GM21717 (cell line): ENCODE results near the gene RAD51B.
"Not testable (repeated sequence)": the region's sequence is repeated elsewhere in the genome, so short reads cannot be mapped to it uniquely, and the experiment has no call there.

Experiments
- ATAC-seq: cut with Tn5 transposase; IDR thresholded peaks from one replicate; pipeline ENCODE4 v1.9.1; 2021; ENCODE audit warnings: mild to moderate bottlenecking, moderate library complexity; ENCODE audit not compliant: unreplicated experiment

RAD51B gene

DNA sequence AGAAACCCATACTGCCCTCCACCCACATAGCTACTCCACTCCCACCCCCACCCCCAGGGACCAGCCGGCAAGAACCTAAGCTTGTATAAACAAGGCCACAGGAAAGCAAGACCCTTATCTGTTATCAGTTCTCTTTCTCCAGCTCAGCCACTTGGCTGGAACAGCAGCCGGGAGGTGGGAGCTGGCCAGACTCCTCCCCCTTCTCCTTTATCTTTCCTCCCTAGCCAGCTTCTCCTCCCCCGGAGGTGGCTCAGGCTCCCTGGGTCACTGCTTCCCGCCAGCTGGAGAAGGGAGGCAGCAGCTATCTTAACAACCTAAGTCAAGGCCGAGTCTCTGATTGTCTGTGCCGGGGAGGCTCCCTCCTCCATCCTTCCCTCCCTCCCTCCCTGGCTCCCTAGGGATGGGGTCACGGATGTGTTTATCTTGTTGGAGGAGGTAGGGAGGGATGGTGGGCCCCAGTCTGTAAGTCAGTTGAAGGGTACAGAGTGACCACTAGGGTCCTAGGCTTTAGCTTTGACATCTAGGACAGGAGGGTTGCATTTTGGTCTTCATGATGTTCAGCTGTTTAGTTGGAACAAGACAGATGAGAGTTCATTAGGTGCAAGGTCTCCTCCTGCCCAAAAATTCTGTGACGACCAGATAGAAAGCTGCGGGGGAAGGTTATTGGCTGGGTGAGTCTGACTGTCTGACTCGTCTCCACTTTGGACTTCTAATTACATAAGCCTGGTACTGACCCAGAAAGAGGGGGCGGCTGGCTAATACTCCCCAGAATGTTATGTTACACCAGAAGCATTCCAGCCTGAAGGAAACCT is 943.6 kb downstream of the RAD51B start:
- no peak for ATAC-seq

DNA sequence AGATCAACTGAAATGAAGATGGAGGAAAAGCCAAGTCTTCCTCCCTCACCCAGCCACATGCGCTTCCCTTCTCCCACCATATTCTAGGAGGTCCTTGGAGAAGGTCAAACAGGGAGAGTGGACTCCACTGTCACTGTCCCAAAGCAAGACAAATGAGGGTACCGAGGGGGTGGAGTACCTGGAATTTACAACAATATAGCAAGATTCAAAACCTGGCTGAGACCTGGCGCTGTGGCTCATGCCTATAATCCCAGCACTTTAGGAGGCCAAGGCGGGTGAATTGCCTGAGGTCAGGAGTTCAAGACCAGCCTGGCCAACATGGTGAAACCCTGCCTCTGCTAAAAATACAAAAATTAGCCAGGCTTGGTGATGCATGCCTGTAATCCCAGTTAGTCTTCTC is 944.3 kb downstream of the RAD51B start:
- not testable (repeated sequence) for ATAC-seq

DNA sequence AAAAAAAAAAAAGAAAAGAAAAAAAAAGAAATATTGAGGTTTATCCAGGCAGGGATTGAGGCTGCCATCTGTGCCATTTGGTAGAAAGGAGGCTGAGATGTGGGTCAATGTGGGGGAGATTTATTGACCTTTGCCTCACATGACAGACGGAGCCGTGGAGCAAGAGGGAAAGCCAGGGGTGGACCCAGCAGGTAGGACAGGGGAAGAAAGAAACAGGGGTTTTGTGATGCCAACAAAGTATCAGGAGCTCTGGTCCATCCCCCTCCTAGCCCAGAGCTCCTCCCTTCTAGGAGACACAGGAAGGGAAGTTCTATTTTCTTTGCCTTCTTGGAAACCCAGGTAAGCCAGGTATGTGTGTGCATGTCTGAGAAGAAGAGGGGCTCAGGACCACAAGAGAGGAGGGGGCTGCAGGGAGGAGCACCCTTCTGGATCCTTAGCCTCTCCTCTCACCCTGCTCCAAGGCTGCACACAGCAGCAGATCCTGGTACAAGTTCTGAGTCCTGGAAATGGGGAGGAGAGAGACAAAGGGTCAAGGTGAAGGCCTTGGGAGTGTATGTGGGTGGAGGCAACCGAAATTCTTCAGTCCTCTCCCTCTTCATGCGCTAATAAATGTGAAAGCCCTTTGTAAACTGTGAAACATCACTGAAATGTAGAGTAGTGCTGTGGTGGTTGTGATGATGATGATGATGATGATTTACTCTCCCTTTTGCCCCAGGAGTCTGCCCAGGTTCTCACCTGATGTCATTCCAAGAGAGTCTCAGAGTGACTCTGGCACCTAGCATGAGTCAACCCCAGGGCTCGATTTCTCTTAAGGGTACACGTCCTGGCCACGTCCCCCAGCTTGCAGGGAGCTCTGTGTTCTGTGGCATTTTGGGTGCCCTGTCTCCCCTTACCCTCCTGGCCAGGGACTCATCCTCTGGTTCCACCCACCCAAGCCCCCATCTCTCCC is 947.0 kb downstream of the RAD51B start:
- no peak for ATAC-seq

- ATAC-seq: no peak
Observed at GRCh38 chr14:68767248-68767645, 947.7 kb downstream of the RAD51B start.

- no peak for ATAC-seq
Observed at GRCh38 chr14:68768316-68768715, 948.7 kb downstream of the RAD51B start.

DNA sequence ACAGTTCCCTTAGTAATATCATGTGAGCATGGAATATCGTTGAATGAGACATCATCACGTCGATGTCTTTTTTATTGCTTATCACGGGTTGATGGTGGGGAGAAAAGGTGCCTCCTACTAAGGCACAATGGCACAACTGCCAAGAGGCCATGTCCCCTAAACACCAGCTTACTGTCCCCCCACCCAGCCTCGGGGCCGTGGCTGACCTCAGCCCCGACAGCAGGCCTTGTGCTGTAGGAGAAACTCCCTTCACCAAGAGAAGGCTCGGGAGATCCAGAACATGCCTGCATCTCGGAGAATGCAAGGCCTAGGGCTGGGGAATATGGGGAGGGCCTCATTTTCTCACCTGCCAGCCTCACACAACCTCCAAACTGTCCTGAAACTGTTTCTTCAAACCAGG is 950.5 kb downstream of the RAD51B start:
- no peak for ATAC-seq

DNA sequence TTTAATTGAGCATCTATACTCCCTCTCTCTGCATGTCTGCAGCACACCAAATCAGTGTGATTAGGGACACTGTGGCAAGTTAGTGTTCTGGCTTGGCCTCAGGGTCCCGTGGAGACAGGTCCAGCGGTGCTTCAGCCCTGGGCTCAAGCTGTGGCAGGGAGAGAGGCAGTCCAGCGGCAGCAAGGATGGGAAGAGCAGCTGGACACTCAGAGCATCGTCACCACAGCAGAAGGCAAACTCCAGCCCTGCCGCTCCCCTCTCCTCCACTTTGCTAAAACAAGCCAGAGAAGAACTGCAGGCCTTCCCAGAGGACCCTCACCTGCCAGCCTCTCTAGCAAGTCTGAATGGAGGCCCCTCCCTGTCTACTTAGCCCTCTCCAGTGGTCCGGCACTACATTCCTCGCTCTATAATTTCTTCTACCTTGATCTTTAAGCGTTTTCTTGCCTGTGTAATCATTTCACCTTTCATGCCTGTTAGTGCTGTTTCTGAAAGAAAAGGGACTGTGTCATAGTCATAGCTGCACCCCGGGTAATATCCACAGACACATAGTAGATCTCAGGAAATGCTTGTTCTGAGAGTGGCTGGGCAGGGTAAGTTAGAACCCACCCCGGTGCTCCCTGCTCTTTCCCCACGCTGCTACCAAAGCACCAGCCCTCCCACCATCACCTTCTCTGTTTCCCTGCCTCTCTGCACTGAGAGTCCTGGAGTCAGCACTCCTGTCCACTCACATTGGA is 951.1 kb downstream of the RAD51B start:
- no peak for ATAC-seq

- ATAC-seq: no peak
Observed at GRCh38 chr14:68771631-68772030, 952.1 kb downstream of the RAD51B start.

GRCh38 chr14:68772761-68773381 is 953.3 kb downstream of the RAD51B start:
- ATAC-seq: no peak

GRCh38 chr14:68774771-68775613 is 955.4 kb downstream of the RAD51B start:
- ATAC-seq: no peak

GRCh38 chr14:68775614-68776126 is 956.1 kb downstream of the RAD51B start:
- ATAC-seq: no peak

DNA sequence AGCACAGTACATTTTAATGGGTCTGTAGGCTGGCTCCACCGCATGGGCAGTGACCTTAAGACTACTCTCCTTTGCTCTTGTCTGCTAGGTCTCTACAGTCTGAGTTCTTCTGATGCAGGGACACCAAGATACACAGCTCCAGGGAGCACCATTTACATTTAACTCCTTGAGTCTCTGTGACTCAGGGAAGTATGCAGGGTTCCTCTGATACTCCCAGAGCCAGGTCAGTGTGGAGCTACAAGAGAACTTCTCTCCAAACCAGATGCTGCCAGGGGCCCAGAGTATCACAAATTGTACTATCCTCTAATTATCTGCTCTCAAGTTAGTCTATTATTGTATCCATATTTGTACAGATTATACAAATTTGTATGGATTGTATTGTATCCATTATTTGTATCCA is 958.1 kb downstream of the RAD51B start:
- no peak for ATAC-seq
